ENCODE measurements around the gene C11orf54.
"Not testable (repeated sequence)": the region's sequence is repeated elsewhere in the genome, so short reads cannot be mapped to it uniquely, and the experiment has no call there.

The C11orf54 gene

DNA sequence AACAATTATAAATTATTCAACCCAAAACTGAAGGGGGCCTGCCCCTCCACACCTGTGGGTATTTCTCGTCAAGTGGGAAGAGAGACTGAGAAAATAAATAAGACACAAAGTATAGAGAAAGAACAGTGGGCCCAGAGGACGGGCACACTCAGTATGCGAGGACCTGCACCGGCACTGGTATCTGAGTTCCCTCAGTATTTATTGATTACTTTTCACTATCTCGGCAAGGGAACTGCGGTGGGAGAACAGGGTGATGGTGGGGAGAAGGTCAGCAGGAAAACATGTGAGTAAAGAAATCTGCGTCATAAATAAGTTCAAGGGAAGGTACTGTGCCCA, 3.2 kb downstream of the C11orf54 start:
- ChIA-PET CTCF (no interaction called here), POLR2A (ENCODE audit: low non-redundant PET) (no interaction called here)
- TF ChIP-seq, protein P1, sequence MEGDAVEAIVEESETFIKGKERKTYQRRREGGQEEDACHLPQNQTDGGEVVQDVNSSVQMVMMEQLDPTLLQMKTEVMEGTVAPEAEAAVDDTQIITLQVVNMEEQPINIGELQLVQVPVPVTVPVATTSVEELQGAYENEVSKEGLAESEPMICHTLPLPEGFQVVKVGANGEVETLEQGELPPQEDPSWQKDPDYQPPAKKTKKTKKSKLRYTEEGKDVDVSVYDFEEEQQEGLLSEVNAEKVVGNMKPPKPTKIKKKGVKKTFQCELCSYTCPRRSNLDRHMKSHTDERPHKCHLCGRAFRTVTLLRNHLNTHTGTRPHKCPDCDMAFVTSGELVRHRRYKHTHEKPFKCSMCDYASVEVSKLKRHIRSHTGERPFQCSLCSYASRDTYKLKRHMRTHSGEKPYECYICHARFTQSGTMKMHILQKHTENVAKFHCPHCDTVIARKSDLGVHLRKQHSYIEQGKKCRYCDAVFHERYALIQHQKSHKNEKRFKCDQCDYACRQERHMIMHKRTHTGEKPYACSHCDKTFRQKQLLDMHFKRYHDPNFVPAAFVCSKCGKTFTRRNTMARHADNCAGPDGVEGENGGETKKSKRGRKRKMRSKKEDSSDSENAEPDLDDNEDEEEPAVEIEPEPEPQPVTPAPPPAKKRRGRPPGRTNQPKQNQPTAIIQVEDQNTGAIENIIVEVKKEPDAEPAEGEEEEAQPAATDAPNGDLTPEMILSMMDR (conservative IDR thresholded peaks at IDR 0.05; ENCODE audit: low read depth): no peak
- no peak for DNase-seq (ENCODE audit: low spot score)
- no peak overlapping the region for H3K27ac ChIP-seq

DNA sequence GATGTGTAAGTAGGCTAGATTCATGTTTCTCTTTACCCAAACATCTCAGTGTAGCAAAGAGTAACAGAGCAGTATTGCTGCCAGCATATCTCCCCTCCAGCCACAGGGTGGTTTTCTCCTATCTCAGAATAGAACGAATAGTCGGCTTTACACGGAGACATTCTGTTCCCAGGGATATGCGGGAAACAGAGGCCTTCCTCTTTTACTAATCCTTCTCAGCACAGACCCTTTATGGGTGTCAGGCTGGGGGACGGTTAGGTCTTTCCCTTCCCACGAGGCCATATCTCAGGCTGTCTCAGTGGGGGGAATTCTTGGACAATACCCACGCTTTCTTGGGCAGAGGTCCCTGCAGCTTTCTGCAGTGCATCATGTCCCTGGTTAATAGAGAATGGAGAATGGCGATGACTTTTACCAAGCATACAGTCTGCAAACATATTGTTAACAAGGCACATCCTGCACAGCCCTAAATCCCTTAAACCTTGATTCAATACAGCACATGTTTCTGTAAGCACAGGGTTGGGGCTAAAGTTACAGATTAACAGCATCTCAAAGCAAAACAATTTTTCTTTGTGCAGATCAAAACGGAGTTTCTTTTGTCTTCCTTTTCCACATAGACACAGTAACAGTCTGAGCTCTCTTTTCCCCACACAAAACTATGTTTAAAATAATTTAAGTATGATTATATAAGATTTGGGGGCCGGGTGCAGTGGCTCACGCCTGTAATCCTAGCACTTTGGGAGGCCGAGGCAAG, 3.7 kb downstream of the C11orf54 start:
- CTCF ChIA-PET; DNase-seq (ENCODE audit: low spot score); H3K27ac ChIP-seq; POLR2A ChIA-PET (ENCODE audit: low non-redundant PET): not testable (repeated sequence)

DNA sequence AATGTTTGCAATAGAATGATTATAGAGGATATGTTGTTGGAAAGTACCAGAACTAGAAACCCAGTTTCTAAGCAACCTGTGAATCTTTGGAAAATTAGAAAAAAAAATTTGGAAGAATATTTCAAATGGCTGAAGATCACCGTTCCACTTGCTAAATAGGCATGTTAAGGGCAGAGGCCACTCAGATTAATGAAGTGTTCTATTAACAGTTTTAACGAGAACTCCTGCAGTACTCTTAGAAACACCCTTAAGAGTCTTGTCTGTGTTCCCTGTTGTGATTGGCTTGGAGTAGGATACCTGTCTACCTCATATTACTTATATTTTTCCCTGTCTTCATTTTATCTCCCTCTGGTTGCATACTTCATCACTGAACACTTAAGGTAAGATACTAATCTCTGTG, 4.6 kb downstream of the C11orf54 start:
- TF ChIP-seq, protein P1 (conservative IDR thresholded peaks at IDR 0.05; ENCODE audit: low read depth): no peak
- DNase-seq (ENCODE audit: low spot score): no peak
- H3K27ac ChIP-seq: no peak overlapping the region
- CTCF ChIA-PET: no interaction called here
- POLR2A ChIA-PET (ENCODE audit: low non-redundant PET): no interaction called here

- POLR2A ChIA-PET (ENCODE audit: low non-redundant PET): no interaction called here
- H3K27ac ChIP-seq: no peak overlapping the region
- TF ChIP-seq, protein P1 (conservative IDR thresholded peaks at IDR 0.05; ENCODE audit: low read depth): no peak
- CTCF ChIA-PET: no interaction called here
- no peak for DNase-seq (ENCODE audit: low spot score)
Measured at GRCh38 chr11:93747122-93747521, 5.7 kb downstream of the C11orf54 start.

DNA sequence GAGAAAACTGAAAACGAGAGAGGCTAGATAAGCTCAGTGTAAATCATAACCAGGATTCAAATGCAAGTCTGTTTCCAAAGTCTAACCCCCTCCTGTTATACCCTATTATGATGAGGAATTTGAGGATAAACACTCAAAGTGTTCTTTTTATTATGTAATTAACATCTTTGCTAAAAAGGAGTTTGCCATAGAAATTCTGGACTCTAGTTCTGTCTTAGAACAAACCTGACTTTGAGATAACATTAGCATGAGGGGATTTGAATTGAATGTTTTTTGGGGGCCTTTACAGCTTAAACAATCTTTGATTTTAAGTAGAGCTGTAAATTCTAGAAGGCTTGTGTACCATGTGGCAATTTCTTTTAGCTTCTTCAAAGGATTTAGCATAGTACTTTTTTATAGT, 9.5 kb downstream of the C11orf54 start:
- no peak overlapping the region for H3K27ac ChIP-seq
- POLR2A ChIA-PET (ENCODE audit: low non-redundant PET): interaction anchor here (0.7 kb wide), 1 partner anchor 1014 kb away, joined by 6 read pairs; no protein-coding TSS in a partner anchor
- DNase-seq (ENCODE audit: low spot score): no peak
- CTCF ChIA-PET: no interaction called here
- TF ChIP-seq, protein P1 (conservative IDR thresholded peaks at IDR 0.05; ENCODE audit: low read depth): no peak

GRCh38 chr11:93753241-93753640, 11.8 kb downstream of the C11orf54 start:
- ChIA-PET CTCF (no interaction called here), POLR2A (ENCODE audit: low non-redundant PET) (no interaction called here)
- TF ChIP-seq, protein P1 (conservative IDR thresholded peaks at IDR 0.05; ENCODE audit: low read depth): no peak
- DNase-seq (ENCODE audit: low spot score): no peak
- H3K27ac ChIP-seq: no peak overlapping the region

GRCh38 chr11:93756748-93757147, 15.3 kb downstream of the C11orf54 start:
- TF ChIP-seq, protein P1 (conservative IDR thresholded peaks at IDR 0.05; ENCODE audit: low read depth): no peak
- CTCF ChIA-PET: interaction anchor here (0.6 kb wide), 1 partner anchor 1031 kb away, joined by 3 read pairs; no protein-coding TSS in a partner anchor
- DNase-seq (ENCODE audit: low spot score): no peak
- no peak overlapping the region for H3K27ac ChIP-seq
- POLR2A ChIA-PET (ENCODE audit: low non-redundant PET): no interaction called here
